ENCODE measurements around the gene ZNF200.

DNA sequence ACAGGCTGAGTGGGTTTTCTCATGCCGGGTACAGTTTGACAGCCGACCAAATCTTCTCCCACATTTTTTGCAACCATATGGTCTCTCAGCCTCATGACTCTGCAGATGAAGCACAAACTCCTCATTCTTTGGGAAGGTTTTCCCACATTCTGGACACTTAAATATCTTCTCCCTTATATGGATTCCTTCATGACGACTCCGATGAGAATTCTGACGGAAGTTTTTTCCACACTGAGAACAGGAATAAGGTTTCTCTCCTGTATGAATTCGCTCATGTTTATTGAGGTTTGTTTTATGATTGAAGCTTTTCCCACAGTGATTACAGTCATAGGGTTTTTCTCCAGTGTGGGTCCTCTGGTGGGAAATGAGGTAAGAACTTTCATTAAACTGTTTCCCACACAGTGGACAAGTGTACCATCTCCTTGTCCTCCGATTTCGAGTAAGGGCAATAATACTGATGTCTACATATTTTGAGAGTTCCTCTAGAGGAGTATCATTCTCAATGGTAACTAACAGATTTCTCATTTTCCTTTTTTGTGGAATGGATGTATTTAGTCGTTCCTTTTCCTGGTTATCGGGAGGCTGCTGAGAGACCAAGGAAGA lies 10.9 kb downstream of the ZNF200 start:
- TF ChIP-seq, protein P1, sequence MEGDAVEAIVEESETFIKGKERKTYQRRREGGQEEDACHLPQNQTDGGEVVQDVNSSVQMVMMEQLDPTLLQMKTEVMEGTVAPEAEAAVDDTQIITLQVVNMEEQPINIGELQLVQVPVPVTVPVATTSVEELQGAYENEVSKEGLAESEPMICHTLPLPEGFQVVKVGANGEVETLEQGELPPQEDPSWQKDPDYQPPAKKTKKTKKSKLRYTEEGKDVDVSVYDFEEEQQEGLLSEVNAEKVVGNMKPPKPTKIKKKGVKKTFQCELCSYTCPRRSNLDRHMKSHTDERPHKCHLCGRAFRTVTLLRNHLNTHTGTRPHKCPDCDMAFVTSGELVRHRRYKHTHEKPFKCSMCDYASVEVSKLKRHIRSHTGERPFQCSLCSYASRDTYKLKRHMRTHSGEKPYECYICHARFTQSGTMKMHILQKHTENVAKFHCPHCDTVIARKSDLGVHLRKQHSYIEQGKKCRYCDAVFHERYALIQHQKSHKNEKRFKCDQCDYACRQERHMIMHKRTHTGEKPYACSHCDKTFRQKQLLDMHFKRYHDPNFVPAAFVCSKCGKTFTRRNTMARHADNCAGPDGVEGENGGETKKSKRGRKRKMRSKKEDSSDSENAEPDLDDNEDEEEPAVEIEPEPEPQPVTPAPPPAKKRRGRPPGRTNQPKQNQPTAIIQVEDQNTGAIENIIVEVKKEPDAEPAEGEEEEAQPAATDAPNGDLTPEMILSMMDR (IDR thresholded peaks at IDR 0.05 in 4 of 5, conservative IDR thresholded peaks at IDR 0.05 in 1 of 5) = no peak
- no peak for TF ChIP-seq POLR2A (IDR thresholded peaks at IDR 0.05)
